ENCODE measurements around the gene SGCG.

The SGCG gene

GRCh38 chr13:23356368-23356767 lies 175.6 kb downstream of the SGCG start:
- no peak for DNase-seq (ENCODE audit: low read depth)
- no peak for TF ChIP-seq CTCF (IDR thresholded peaks at IDR 0.05; ENCODE audit: control insufficient read depth, insufficient read depth, low read depth, low read length, missing control alignments)
- no peak overlapping the region for H3K4me3 ChIP-seq (ENCODE audit: control insufficient read depth, low read depth, low read length)

GRCh38 chr13:23357349-23357748 lies 176.6 kb downstream of the SGCG start:
- TF ChIP-seq CTCF (IDR thresholded peaks at IDR 0.05; ENCODE audit: control insufficient read depth, insufficient read depth, low read depth, low read length, missing control alignments): no peak
- no peak for DNase-seq (ENCODE audit: low read depth)
- H3K4me3 ChIP-seq (ENCODE audit: control insufficient read depth, low read depth, low read length): no peak overlapping the region

GRCh38 chr13:23359882-23360281 lies 179.1 kb downstream of the SGCG start:
- no peak overlapping the region for H3K4me3 ChIP-seq (ENCODE audit: control insufficient read depth, low read depth, low read length)
- no peak for TF ChIP-seq CTCF (IDR thresholded peaks at IDR 0.05; ENCODE audit: control insufficient read depth, insufficient read depth, low read depth, low read length, missing control alignments)
- no peak for DNase-seq (ENCODE audit: low read depth)

GRCh38 chr13:23365652-23366051 lies 184.9 kb downstream of the SGCG start:
- DNase-seq (ENCODE audit: low read depth): no peak
- no peak for TF ChIP-seq CTCF (IDR thresholded peaks at IDR 0.05; ENCODE audit: control insufficient read depth, insufficient read depth, low read depth, low read length, missing control alignments)
- H3K4me3 ChIP-seq (ENCODE audit: control insufficient read depth, low read depth, low read length): no peak overlapping the region

- TF ChIP-seq CTCF (IDR thresholded peaks at IDR 0.05; ENCODE audit: control insufficient read depth, insufficient read depth, low read depth, low read length, missing control alignments): no peak
- no peak for DNase-seq (ENCODE audit: low read depth)
- H3K4me3 ChIP-seq (ENCODE audit: control insufficient read depth, low read depth, low read length): no peak overlapping the region
These were observed 187.1 kb downstream of the SGCG start for GRCh38 chr13:23367907-23368306.

- no peak overlapping the region for H3K4me3 ChIP-seq (ENCODE audit: control insufficient read depth, low read depth, low read length)
- TF ChIP-seq CTCF (IDR thresholded peaks at IDR 0.05; ENCODE audit: control insufficient read depth, insufficient read depth, low read depth, low read length, missing control alignments): no peak
- no peak for DNase-seq (ENCODE audit: low read depth)
These were observed 191.6 kb downstream of the SGCG start for GRCh38 chr13:23372264-23372906.

All from AG09309 (cell line).